ENCODE results near the gene ABHD8.
A peak's percentile ranks its signal among the peaks of the same experiment; 100 is the strongest.

ABHD8 gene, protein sequence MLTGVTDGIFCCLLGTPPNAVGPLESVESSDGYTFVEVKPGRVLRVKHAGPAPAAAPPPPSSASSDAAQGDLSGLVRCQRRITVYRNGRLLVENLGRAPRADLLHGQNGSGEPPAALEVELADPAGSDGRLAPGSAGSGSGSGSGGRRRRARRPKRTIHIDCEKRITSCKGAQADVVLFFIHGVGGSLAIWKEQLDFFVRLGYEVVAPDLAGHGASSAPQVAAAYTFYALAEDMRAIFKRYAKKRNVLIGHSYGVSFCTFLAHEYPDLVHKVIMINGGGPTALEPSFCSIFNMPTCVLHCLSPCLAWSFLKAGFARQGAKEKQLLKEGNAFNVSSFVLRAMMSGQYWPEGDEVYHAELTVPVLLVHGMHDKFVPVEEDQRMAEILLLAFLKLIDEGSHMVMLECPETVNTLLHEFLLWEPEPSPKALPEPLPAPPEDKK

GRCh38 chr19:17303167-17303939 lies at the start of gene ABHD8:
ABHD8 (minus strand) TSS chr19:17303425; CDS start chr19:17301616, 1,809 bp downstream.
- H3K36me3 ChIP-seq (ENCODE audit: insufficient read depth, low read length), result peaks cover 2% of the 10 kb centered on the region; the same call in 1 of the 2 replicates
- peaks cover 7% of the 10 kb centered on the region; the same call in 1 of the 2 replicates for H3K4me1 ChIP-seq (ENCODE audit: insufficient read depth, low read length)
- H3K9ac ChIP-seq (ENCODE audit: low read depth, low read length), result peak within 1 kb of the TSS; percentile 66
- H3K9me3 ChIP-seq (ENCODE audit: control insufficient read depth, insufficient read depth, low read length), result no peaks in the 10 kb centered on the region; the same call in 1 of the 2 replicates

GRCh38 chr19:17352608-17353280 lies 49.5 kb upstream of the ABHD8 start:
- no peaks in the 10 kb centered on the region for H3K36me3 ChIP-seq (ENCODE audit: insufficient read depth, low read length)
- no peaks in the 10 kb centered on the region for H3K9me3 ChIP-seq (ENCODE audit: control insufficient read depth, insufficient read depth, low read length)
- H3K9ac ChIP-seq (ENCODE audit: low read depth, low read length), result no peak overlapping the region
- peaks cover 5% of the 10 kb centered on the region; the same call in 1 of the 2 replicates for H3K4me1 ChIP-seq (ENCODE audit: insufficient read depth, low read length)

- Histone ChIP-seq H3K9me3 (ENCODE audit: control insufficient read depth, insufficient read depth, low read length) (no peaks in the 10 kb centered on the region), H3K9ac (ENCODE audit: low read depth, low read length) (no peak overlapping the region), H3K36me3 (ENCODE audit: insufficient read depth, low read length) (no peaks in the 10 kb centered on the region), H3K4me1 (ENCODE audit: insufficient read depth, low read length) (peaks cover 12% of the 10 kb centered on the region; the same call in 1 of the 2 replicates)
These were observed 48.7 kb upstream of the ABHD8 start for GRCh38 chr19:17351815-17352435.

DNA sequence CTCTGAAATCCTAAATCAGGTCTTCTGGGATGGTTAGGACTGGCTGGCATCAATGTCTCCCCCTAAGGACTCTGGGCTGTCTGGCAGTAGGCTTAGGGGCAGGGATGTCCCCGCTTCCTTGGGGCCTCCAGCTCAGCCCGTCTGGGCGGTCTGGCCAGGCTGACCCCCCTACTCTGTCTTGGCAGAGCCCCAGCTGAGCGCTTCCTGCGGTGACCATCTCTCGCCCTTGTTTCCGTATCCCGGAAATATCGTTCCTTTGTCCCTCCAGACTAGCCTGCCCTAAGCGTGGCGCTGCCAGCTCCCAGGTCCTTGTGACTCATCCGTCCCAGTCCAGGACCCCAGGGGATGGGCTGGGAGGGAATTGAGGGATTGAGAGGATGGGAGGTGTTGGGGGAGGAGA lies 45.5 kb upstream of the ABHD8 start:
- Histone ChIP-seq H3K4me1 (ENCODE audit: insufficient read depth, low read length) (peaks cover 14% of the 10 kb centered on the region; the same call in 1 of the 2 replicates), H3K36me3 (ENCODE audit: insufficient read depth, low read length) (no peaks in the 10 kb centered on the region), H3K9ac (ENCODE audit: low read depth, low read length) (no peak overlapping the region; the same call in 1 of the 2 replicates), H3K9me3 (ENCODE audit: control insufficient read depth, insufficient read depth, low read length) (no peaks in the 10 kb centered on the region)

DNA sequence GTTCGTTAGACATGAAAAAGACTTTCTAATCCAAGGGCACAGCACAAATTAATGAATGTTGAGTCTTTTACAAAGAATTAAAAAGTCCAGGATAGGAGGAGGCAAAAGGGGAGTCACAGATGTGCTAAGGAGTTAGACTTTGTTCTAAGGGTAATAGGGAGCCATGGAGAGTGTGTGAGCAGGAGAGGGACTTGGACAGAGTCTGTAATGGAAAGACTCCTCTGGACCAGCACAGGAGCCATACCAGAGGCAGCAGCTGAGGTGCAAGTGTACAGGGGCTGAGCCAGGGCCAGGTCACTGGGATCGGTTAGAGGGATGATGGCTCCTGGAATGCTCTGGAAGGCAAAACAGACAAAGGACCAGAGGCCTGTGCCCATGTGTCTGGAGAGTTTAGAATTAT lies 44.7 kb upstream of the ABHD8 start:
- Histone ChIP-seq H3K9ac (ENCODE audit: low read depth, low read length) (no peak overlapping the region), H3K4me1 (ENCODE audit: insufficient read depth, low read length) (peaks cover 14% of the 10 kb centered on the region; the same call in 1 of the 2 replicates), H3K36me3 (ENCODE audit: insufficient read depth, low read length) (no peaks in the 10 kb centered on the region), H3K9me3 (ENCODE audit: control insufficient read depth, insufficient read depth, low read length) (no peaks in the 10 kb centered on the region)

DNA sequence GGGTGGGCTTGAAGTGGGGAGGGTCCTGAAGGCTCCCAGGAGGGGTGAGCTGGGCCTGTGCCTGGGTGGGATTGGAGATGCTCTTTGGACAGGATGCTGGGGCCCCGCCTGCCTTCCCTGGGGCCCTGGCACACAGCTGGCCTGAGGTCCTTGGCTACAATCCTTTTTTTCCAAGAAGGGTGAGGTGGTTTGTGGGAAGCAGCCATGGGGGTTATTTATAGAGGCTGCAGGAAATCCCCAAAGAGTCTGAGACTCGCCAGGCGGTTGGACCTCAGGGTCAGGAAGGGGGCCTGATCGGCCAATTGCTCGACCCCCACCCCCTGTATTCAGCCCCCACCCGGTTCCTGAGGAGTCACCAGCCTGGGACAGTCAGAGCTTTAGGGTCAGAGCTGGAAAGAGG lies 44.1 kb upstream of the ABHD8 start:
- H3K4me1 ChIP-seq (ENCODE audit: insufficient read depth, low read length), result peaks cover 14% of the 10 kb centered on the region; the same call in 1 of the 2 replicates
- H3K9me3 ChIP-seq (ENCODE audit: control insufficient read depth, insufficient read depth, low read length), result no peaks in the 10 kb centered on the region
- no peaks in the 10 kb centered on the region for H3K36me3 ChIP-seq (ENCODE audit: insufficient read depth, low read length)
- H3K9ac ChIP-seq (ENCODE audit: low read depth, low read length), result no peak overlapping the region

GRCh38 chr19:17346109-17346671 lies 43.0 kb upstream of the ABHD8 start:
- Histone ChIP-seq H3K9me3 (ENCODE audit: control insufficient read depth, insufficient read depth, low read length) (no peaks in the 10 kb centered on the region), H3K9ac (ENCODE audit: low read depth, low read length) (no peak overlapping the region), H3K4me1 (ENCODE audit: insufficient read depth, low read length) (peaks cover 18% of the 10 kb centered on the region; the same call in 1 of the 2 replicates), H3K36me3 (ENCODE audit: insufficient read depth, low read length) (no peaks in the 10 kb centered on the region; the same call in 1 of the 2 replicates)

DNA sequence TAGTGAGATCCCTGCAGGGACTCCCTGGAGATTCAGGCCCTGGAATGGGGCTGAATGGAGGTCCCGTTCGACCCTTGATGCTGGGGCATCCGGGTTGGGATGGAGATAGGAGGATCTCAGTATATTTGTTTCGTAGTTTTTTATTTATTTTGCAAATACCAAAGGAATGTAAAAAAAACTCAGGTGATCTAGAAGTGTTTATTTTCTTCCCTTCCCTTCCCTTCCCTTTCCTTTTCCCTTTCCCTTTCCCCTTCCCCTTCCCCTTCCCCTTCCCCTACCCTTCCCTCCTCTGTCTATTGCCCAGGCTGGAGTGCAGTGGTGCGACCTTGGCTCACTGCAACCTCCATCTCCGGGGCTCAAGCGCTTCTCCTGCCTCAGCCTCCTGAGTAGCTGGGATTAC lies 38.6 kb upstream of the ABHD8 start:
- H3K9me3 ChIP-seq (ENCODE audit: control insufficient read depth, insufficient read depth, low read length), result no peaks in the 10 kb centered on the region
- no peak overlapping the region for H3K9ac ChIP-seq (ENCODE audit: low read depth, low read length)
- H3K4me1 ChIP-seq (ENCODE audit: insufficient read depth, low read length), result peaks cover 10% of the 10 kb centered on the region; the same call in 1 of the 2 replicates
- no peaks in the 10 kb centered on the region; the same call in 1 of the 2 replicates for H3K36me3 ChIP-seq (ENCODE audit: insufficient read depth, low read length)

DNA sequence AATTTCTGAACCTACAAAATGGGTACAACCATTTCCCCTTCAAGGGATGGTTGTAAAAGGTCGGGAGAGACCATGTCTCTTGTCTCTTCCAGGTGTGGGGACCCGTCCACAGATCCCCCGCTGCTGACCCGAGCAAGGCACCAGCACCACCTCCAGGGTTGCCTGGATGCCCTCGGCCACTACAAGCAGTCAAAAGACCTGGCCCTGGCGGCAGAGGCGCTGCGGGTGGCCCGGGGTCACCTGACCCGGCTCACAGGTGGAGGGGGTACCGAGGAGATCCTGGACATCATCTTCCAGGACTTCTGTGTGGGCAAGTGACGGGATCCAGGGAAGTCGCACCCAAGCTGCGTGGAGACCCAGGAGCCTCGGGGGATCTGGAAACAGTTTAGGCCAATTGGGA lies 38.2 kb upstream of the ABHD8 start:
- Histone ChIP-seq H3K9me3 (ENCODE audit: control insufficient read depth, insufficient read depth, low read length) (no peaks in the 10 kb centered on the region), H3K9ac (ENCODE audit: low read depth, low read length) (no peak overlapping the region), H3K36me3 (ENCODE audit: insufficient read depth, low read length) (no peaks in the 10 kb centered on the region; the same call in 1 of the 2 replicates), H3K4me1 (ENCODE audit: insufficient read depth, low read length) (peaks cover 9% of the 10 kb centered on the region; the same call in 1 of the 2 replicates)

DNA sequence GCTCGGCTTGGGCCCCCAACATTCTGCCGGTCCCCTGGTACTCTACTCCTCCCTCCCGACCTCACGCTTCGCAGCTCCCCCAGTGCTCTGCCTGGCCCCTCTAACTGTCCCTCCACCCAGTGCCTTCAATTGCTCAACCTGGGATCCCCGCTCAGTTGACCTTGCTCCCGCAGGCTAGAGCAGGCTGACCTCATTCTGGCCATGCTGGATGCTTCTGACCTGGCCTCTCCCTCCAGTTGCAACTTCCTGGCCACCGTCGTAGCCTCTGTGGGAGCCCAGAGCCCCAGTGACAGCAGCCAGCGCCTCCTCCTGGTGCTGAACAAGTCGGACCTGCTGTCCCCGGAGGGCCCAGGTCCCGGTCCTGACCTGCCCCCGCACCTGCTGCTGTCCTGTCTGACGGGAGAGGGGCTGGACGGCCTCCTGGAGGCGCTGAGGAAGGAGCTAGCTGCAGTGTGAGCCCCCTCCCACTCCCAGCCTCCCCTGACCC lies 37.7 kb upstream of the ABHD8 start:
- Histone ChIP-seq H3K9ac (ENCODE audit: low read depth, low read length) (0 out of 2 replicates have a peak overlapping the region, but pooled peaks have one; percentile 21), H3K36me3 (ENCODE audit: insufficient read depth, low read length) (no peaks in the 10 kb centered on the region; the same call in 1 of the 2 replicates), H3K4me1 (ENCODE audit: insufficient read depth, low read length) (peaks cover 9% of the 10 kb centered on the region; the same call in 1 of the 2 replicates), H3K9me3 (ENCODE audit: control insufficient read depth, insufficient read depth, low read length) (no peaks in the 10 kb centered on the region)

GRCh38 chr19:17340302-17340870 lies 37.2 kb upstream of the ABHD8 start:
- peak overlapping the region; percentile 27; the same call in 1 of the 2 replicates for H3K9ac ChIP-seq (ENCODE audit: low read depth, low read length)
- H3K36me3 ChIP-seq (ENCODE audit: insufficient read depth, low read length), result no peaks in the 10 kb centered on the region; the same call in 1 of the 2 replicates
- H3K9me3 ChIP-seq (ENCODE audit: control insufficient read depth, insufficient read depth, low read length), result no peaks in the 10 kb centered on the region
- H3K4me1 ChIP-seq (ENCODE audit: insufficient read depth, low read length), result peaks cover 9% of the 10 kb centered on the region; the same call in 1 of the 2 replicates

- peak overlapping the region; percentile 35; the same call in 1 of the 2 replicates for H3K9ac ChIP-seq (ENCODE audit: low read depth, low read length)
- peaks cover 9% of the 10 kb centered on the region; the same call in 1 of the 2 replicates for H3K4me1 ChIP-seq (ENCODE audit: insufficient read depth, low read length)
- no peaks in the 10 kb centered on the region for H3K9me3 ChIP-seq (ENCODE audit: control insufficient read depth, insufficient read depth, low read length)
- H3K36me3 ChIP-seq (ENCODE audit: insufficient read depth, low read length), result no peaks in the 10 kb centered on the region; the same call in 1 of the 2 replicates
These were observed 36.0 kb upstream of the ABHD8 start for GRCh38 chr19:17339088-17339741.
